ENCODE data around the gene ZNF836.
"Not testable (repeated sequence)": the region's sequence is repeated elsewhere in the genome, so short reads cannot be mapped to it uniquely, and the experiment has no call there.

Gene ZNF836

DNA sequence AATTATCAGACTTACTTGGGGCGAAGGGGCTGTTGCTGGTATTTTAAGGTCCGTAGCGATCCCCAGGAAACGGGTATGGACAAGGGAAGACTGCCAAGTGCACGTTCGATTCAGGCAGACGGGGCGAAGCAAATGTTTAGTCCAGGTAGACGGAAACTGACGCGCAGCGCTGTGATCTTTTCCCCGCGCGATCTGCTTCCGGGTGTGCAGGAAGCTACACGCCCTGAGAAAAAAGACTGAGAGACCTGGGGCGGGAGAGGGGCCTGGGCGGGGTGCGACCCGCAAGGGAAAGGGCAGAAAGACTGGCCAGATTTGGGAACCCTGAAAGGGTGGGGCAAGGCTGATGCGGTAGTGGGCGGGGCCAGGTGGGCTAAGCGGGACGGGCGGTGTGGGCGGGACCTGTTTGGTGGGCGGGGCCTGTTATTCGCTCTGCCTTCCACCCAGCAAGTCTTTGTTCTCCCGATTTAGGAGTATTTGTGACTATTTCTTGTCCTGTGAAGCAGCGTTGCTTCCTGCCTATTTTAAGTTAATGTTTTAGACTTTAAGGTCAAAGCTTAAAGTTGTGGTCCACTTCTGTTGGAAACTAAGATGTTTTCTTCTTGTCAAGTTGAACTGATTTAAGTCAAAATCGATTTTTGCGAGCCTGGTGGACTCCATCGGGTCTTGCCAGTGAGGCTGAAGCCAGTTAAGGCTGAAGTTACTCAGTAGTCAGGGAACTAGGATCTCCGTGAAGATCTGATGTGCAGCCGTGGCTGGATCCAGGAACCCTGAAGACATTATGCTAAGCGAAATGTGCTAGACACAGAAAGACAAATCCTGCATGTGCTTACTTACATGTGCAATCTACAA is at the start of gene ZNF836:
TSS of gene ZNF836 (minus strand) at position 301 of the 849 bp plus-strand sequence. CDS start 3,549 bp downstream, outside the sequence.
- in situ Hi-C loops (cut with MboI; ENCODE audit: low sequenced_read_pairs) = no loop called here

DNA sequence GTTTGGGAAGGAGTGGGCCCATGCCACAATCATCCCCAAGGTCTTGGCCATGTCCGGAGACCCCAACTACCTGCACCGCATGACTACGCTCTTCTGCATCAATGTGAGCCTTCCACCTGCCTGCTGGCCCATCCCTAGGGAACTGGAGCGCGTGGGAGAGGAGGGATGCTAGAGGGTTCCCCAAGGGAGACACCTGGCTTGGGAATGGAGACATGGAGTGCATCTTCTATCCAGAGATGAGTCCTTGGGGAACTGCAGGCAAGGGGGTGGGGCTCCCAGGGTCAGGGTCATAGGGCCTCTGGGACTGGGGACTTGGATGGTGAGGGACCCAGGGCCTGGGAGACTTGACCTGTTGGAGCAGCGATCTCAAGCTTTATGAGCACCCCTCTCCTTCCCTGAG is 49.6 kb upstream of the ZNF836 start:
- in situ Hi-C loops (cut with MboI; ENCODE audit: low sequenced_read_pairs) = no loop called here

- in situ Hi-C loops (cut with MboI; ENCODE audit: low sequenced_read_pairs) = no loop called here
Measured at GRCh38 chr19:52219611-52220010, 48.2 kb upstream of the ZNF836 start.

DNA sequence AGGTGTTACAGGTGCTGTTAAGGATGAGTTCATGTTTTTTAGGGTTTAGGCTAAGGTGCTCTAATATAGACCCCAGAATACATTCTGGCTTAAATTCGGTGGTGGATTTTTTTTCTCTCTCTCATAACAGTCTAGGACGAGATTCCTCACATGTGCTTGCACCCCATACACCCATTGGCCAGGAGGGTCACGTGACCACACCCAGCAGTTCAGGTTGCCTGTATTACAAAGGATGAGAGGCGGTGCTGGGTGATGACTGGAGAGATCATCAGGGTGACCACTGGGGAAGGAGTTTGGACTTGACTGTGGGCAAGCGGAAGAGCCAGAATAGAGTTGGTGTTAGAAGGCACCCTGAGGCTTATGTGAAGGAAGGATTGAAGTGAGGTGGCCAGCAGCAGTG is 46.2 kb upstream of the ZNF836 start:
- in situ Hi-C loops (cut with MboI; ENCODE audit: low sequenced_read_pairs) = no loop called here

DNA sequence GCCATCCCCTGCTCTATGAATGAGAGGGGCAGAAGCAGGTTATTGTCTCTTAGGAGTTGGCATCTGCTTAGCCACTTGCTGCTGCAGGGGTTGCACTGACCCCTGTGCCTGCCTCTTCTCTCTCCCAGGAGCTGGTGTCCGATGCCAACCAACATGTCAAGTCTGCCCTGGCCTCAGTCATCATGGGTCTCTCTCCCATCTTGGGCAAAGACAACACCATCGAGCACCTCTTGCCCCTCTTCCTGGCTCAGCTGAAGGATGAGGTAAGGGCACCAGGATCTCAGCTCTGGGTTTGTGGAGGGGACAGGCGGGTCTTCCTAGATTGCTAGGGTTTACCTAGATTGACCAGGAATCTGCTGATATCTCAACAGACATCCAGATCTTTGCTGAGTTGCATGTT is 45.0 kb upstream of the ZNF836 start:
- in situ Hi-C loops (cut with MboI; ENCODE audit: low sequenced_read_pairs) = no loop called here

DNA sequence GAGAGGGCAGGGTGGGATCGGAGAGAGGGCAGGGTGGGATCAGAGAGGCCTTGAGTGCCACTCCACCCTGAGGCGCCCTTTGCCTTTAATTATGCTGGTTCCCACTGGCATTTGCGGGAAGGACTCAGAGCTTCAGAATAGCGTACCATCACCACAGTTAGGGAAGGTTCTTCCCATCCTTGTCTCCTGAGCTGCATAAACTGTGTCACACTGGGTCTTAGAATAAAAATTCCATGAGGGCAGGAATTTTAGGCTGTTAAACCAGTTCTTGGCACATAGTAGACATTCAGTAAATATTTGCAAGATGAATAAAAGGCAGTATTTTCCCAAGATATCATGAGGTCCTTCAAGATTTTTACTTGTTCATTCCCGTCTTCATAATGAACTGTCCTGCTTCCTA is 42.8 kb upstream of the ZNF836 start:
- in situ Hi-C loops (cut with MboI; ENCODE audit: low sequenced_read_pairs) = no loop called here

DNA sequence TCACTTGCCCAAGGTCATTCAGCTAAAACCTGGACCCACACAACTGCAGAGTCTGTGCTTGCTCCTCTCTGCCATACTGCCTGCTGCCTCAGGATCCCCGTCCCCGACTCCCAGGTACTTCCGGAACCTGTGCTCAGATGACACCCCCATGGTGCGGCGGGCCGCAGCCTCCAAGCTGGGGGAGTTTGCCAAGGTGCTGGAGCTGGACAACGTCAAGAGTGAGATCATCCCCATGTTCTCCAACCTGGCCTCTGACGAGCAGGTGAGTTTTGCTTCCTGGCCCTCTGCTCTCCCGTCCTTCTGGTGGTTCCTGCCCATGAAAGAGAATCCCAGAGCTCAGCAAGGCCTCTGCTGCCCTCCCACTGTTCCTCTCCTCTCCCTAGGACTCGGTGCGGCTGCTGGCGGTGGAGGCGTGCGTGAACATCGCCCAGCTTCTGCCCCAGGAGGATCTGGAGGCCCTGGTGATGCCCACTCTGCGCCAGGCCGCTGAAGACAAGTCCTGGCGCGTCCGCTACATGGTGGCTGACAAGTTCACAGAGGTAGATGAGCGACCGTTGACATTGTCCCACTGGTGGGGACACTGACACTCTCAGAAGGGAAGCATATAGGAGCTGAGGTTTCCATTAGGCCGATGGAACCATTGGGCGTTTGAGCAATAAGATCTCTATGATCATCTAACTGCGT is 41.3 kb upstream of the ZNF836 start:
- in situ Hi-C loops (cut with MboI; ENCODE audit: low sequenced_read_pairs) = no loop called here

GRCh38 chr19:52211926-52212571 is 40.6 kb upstream of the ZNF836 start:
- in situ Hi-C loops (cut with MboI; ENCODE audit: low sequenced_read_pairs) = no loop called here

GRCh38 chr19:52211203-52211602 is 39.8 kb upstream of the ZNF836 start:
- in situ Hi-C loops (cut with MboI; ENCODE audit: low sequenced_read_pairs) = no loop called here

DNA sequence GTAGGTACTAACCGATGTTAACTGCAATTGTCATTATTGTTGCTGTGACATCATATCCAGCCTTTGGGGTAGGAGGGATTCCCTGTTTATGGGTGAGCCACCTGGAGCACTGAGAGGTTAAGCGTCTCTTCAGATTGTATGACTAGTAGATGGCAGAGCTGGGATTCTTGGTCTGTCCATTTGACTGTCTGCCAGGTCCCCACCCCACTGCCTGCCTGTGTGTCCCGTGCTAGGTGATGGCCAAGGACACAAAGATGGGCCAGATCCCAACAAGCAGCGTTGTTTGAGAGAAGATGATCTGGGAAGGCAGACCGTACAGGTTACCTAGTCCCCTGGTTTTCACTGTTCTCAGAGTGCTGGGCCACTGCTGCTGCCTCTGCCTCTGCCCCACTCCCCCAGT is 35.1 kb upstream of the ZNF836 start:
- in situ Hi-C loops (cut with MboI; ENCODE audit: low sequenced_read_pairs) = no loop called here

- in situ Hi-C loops (cut with MboI; ENCODE audit: low sequenced_read_pairs) = not testable (repeated sequence)
Measured at GRCh38 chr19:52200755-52201391, 29.5 kb upstream of the ZNF836 start.

- in situ Hi-C loops (cut with MboI; ENCODE audit: low sequenced_read_pairs) = no loop called here
Measured at GRCh38 chr19:52200044-52200443, 28.6 kb upstream of the ZNF836 start.

- in situ Hi-C loops (cut with MboI; ENCODE audit: low sequenced_read_pairs) = no loop called here
Measured at GRCh38 chr19:52198678-52199077, 27.3 kb upstream of the ZNF836 start.

GRCh38 chr19:52197964-52198363 is 26.5 kb upstream of the ZNF836 start:
- in situ Hi-C loops (cut with MboI; ENCODE audit: low sequenced_read_pairs) = no loop called here

DNA sequence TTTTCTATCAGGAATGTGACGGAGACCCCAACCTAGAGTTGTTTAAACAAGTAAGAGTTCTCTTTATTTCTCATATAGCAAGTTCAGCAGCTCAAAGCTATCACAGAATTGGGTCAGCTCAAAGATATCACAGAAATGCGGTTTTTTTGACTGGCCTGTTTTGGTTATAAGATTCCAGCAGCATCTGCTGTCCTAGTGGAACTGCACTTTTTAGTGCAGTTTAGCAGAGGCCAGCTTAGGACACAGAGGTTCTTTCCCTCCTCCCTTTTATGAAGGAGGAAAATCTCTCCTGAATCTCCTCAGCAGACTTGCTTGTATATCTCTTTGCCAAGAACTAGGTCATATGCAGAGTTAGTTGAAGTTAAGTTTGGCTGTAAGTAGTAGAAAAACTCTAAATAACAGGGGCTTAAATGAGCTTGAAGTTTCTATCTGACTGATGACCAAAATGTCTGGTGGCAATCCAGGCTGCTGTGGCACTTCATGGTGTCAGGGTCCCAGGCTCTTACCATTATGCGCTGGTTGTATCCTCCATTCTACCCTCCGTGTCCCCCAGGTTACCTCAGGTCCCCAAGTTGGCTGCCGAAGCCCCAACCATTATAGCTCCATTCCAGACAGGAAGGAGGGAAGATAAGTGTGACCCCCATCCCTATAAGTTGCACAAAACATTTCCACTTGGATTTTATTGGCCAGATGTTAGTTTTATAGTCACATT is 25.0 kb upstream of the ZNF836 start:
- in situ Hi-C loops (cut with MboI; ENCODE audit: low sequenced_read_pairs) = no loop called here

GRCh38 chr19:52191951-52192350 is 20.5 kb upstream of the ZNF836 start:
- in situ Hi-C loops (cut with MboI; ENCODE audit: low sequenced_read_pairs) = no loop called here

DNA sequence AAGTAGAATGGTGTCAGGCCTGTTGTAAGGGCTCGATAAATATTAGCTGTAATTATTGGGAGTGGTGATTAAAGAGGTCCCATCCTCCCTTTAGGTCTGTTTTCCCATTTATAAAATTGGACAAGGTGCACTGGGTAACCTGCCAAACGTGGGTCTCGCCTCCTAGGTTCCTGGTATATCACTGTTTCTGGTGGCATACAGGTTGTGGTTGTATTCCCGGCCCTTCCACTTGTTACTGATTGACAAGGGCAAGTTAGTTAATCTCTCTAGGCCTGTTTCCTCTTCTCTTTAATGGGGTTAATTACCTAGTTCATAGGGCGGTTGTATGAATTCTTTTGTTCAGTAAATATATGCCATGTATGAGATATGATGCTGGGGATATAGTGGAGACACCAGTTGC is 20.0 kb upstream of the ZNF836 start:
- in situ Hi-C loops (cut with MboI; ENCODE audit: low sequenced_read_pairs) = no loop called here

DNA sequence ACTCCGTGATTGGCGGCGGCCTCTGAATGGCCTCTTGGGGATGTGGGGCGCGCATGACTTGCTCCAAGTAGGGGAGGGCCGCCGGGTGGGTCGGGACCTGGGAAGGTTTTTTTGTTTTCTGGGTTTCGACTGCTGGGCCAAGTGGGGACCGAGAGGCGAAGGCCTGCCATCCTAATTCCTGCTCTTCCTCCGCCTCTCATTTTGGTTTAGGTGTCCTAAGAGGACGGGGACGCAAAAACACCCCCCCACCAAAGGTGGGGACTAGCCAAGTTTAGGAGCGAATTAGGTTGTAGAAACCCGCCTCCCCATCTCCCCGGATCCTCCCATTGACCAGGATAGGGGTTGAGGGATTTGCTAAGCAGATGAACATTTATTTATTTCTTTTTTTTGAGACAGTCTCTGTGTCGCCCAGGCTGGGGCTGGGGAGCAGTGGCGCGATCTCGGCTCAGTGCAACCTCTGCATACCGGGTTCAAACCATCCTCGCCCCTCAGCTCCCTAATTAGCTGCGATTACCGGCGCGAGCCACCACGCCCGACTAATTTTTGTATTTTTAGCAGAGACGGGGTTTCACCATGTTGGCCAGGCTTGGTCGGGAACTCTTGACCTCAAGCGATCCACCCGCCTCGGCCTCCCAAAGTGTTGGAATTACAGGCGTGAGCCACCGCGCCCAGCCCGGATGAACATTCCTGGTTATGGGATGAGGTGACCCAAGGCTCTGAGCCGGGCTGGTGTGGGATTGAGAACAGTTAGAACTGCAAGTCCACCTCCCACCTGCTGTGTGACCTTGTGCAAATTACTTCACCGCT is 19.3 kb upstream of the ZNF836 start:
- in situ Hi-C loops (cut with MboI; ENCODE audit: low sequenced_read_pairs) = no loop called here

DNA sequence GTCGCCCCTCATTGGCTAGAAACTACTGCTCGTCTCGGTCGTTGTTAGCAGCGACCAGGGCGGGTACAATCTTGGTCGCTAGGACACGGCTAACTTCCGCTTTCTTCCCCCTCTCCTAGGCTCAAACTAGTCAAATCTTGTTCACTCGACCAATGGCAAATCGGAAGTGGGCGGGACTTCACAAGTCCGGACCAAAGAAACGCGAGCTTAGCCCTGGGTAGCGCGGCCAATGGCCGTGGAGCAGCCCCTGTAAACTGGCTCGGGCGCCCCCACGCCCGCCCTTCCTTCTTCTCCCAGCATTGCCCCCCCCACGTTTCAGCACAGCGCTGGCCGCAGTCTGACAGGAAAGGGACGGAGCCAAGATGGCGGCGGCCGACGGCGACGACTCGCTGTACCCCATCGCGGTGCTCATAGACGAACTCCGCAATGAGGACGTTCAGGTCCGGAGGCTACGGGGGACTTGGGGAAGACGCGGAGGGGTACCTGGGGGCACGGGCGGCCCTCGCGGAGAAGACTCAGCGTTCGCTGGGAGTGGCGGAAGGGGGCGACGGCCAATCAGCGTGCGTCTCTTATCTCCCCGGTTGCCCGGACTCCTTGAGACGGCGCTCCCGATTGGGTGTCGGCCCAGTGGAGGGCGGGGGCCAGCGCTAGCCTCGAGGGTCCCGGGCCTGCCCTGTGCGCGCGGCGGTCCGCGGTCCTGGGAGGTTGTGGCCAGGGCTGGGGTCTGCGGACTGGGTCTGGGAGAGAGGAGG is 18.5 kb upstream of the ZNF836 start, which contains the start of gene PPP2R1A:
TSS of gene PPP2R1A (plus strand) at position 318 of the 752 bp plus-strand sequence. CDS start at position 363, 45 bp downstream.
- in situ Hi-C loops (cut with MboI; ENCODE audit: low sequenced_read_pairs) = no loop called here
